PC-3 (cell line): ENCODE data around the gene KRTAP2-3.

Experiments
- CTCF ChIP-seq: fragments of 300-600 bp; sonication (generic); conservative IDR thresholded peaks from 2 replicates; pipeline ENCODE4 v1.5.1; 2017; ENCODE audit warnings: antibody characterized with exemption, low read depth, mild to moderate bottlenecking, low read length
- EZH2 ChIP-seq: fragments of 300-600 bp; sonication (generic); IDR thresholded peaks from one replicate; pipeline ENCODE4 v1.6.1; 2017; ENCODE audit warnings: antibody characterized with exemption, mild to moderate bottlenecking, low read length; ENCODE audit not compliant: unreplicated experiment
- EZH2phosphoT487 ChIP-seq: fragments of 300-600 bp; sonication (generic); IDR thresholded peaks from 2 replicates; pipeline ENCODE4 v1.6.1; 2018; ENCODE audit warnings: mild to moderate bottlenecking, antibody characterized with exemption, low read length, borderline replicate concordance

GRCh38 chr17:41010441-41010840 lies 49.5 kb downstream of the KRTAP2-3 start:
- TF ChIP-seq CTCF (no peak), EZH2 (no peak), EZH2phosphoT487 (no peak)
